ENCODE measurements around the gene ATP6V0A1.
"Not testable (repeated sequence)": the region's sequence is repeated elsewhere in the genome, so short reads cannot be mapped to it uniquely, and the experiment has no call there.

ATP6V0A1 gene

GRCh38 chr17:42543190-42544079 lies 84.8 kb downstream of the ATP6V0A1 start:
- no peak for DNase-seq

DNA sequence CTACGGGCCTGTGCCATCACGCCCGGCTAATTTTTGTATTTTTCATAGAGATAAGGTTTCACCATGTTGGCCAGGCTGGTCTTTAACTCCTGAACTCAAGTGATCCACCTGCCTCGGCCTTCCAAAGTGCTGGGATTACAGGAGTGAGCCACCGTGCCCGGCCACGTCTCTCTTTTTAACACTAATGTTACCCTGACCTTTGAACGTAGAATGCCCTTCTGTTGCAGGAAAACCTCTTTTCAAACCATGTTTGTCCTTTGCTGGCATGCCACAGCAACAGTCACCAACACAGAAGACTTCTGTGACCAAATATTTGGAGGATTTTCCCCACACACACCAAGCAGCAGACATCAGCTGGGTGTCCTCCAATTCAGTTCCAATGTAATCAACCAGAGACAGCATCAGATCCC lies 86.2 kb downstream of the ATP6V0A1 start:
- no peak for DNase-seq

DNA sequence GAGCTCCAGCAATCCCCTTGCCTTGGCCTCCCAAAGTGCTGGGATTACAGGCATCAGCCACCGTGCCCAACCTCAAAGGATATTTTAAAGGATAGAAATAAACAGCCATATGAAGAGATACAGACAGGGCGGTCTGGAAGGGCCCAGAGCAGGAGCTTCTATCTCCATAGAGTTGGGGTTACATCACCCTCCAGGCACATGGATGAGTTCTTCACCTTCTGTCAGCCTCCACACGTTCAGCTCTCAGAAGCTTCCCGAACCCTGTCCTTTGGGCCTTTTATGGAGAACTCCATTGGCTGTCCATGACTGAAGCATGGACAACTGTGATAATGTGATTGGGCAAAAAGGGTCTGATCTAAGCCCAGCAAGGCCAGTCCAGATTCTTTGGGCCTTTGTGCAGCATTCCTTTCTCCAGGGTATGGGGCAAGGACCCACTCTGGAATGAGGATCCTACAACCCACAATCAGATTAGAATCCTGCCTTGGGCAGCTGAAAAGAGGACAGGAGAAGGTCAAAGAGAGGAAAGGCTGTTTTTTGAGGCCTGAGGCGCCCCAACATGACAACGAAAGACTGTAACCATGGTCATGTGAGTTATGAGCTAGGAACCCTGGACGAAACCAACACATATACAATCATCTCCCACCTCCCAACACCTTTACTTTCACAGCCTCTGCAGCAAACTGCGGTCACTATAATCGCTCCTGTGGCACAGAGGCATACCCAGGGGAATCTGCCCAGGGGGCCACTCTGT lies 87.3 kb downstream of the ATP6V0A1 start:
- DNase-seq, result not testable (repeated sequence)

DNA sequence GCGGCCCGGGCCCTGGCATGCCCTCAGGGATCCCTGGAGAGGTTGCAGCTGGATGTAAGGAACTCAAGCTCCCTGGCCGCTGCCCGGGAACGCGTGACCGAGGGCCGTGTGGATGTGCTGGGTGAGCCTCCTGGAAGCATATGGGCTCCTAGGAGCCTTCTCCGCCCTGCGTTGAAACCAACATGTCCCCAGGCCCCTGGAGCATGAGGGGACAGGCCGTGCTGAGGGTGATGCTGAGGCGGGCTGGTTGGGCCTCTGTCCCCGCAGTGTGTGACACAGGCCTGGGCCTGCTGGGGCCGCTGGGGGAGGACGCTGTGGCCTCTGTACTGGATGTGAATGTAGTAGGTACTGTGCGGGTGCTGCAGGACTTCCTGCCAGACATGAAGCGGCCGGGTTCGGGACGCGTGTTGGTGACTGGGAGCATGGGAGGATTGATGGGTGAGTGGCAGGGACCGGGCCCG lies 88.4 kb downstream of the ATP6V0A1 start:
- no peak for DNase-seq

DNA sequence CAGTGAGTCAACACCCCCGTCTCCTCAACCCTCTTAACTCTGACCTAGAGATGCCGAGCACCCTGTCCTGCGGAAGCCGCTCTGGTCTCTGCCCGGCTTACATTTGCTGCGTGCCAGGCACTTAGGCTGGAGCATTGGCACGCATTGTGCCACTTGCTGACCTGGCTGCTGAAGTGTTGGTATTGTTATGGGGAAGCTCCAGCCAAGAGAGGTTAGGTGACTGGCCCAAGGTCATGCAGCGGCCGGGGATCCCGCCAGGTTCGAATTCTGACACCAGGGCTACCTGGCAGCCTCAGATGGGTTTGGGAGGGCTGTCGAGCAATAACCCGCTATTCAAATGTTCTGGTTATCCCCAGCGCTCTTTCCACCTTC lies 89.0 kb downstream of the ATP6V0A1 start:
- DNase-seq, result no peak

DNA sequence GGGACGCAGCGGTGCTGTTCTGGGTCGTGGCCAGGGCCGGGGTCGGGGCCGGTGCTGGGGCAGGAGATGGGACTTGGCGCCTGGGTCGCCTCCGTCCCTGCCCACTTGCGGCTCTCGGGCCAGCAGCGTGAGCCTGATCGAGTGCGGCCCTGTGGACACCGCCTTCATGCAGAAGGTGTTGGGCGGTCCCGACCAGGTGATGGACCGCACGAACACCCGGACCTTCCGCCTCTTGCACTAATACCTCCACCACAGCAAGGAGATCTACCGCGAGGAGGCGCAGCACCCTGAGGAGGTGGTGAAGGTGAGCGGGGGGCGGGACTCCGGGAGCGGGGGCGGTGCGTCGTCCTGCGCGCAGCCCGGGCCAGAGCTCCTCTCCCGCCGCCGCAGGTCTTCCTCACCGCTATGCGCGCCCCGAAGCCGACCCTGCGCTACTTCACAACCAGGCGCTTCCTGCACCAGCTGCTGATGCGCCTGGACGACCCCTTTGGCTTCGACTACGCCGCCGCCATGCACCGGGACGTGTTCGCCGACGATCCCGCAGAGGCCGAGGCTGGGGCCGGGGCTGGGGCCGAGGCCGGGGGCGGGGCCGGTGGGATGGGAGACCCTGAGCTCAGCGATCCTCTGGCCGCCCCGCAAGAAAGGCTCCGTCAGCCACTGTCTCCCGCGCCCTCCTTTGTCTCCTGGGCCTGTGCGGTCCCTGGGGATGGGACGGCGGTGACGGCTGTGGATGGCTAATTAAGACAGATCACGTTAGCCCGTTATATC lies 89.6 kb downstream of the ATP6V0A1 start:
- DNase-seq, result peak; percentile 91

DNA sequence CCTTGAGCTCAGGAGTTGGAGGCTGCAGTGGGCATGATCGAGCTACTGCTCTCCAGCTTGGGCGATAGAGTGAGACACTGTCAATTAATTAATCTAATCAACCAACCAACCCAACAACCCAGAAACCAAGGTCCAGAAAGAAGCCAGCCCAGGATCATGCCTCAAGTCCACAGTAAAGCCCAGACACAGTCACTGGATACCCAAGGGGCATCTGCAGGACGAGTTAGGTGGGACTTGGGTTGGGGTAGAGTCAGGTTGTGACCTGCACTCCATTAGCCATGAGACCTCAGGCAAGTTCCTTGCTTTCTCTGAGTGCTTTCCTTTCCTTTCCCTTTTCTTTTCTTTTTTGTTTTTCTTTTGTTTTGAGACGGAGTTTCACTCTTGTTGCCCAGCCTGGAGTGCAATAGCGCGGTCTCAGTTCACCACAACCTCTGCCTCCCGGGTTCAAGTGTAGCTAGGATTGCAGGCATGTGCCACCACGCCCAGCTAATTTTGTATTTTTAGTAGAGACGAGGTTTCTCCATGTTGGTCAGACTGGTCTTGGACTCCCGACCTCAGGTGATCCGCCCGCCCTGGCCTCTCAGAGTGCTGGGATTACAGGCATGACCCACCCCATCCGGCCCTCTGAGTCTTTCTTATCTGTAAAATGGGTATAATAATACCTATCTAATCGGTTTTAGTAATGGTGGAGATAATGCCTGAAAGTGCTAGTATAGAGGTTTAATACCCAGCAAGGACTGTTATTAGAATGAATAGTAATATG lies 90.5 kb downstream of the ATP6V0A1 start:
- no peak for DNase-seq

- not testable (repeated sequence) for DNase-seq
Observed at GRCh38 chr17:42552736-42553135, 94.1 kb downstream of the ATP6V0A1 start, which contains the start of gene HSD17B1. Gene HSD17B1 (plus strand): TSS chr17:42552923. CDS start chr17:42552934, 11 bp downstream.

- DNase-seq, result no peak
Observed at GRCh38 chr17:42553161-42553818, 94.6 kb downstream of the ATP6V0A1 start.

- peak; percentile 41 for DNase-seq
Observed at GRCh38 chr17:42553866-42554249, 95.2 kb downstream of the ATP6V0A1 start.

- peak; percentile 93 for DNase-seq
Observed at GRCh38 chr17:42554250-42555121, 95.8 kb downstream of the ATP6V0A1 start.

- DNase-seq, result peak; percentile 45
Observed at GRCh38 chr17:42555122-42555622, 96.5 kb downstream of the ATP6V0A1 start.

DNA sequence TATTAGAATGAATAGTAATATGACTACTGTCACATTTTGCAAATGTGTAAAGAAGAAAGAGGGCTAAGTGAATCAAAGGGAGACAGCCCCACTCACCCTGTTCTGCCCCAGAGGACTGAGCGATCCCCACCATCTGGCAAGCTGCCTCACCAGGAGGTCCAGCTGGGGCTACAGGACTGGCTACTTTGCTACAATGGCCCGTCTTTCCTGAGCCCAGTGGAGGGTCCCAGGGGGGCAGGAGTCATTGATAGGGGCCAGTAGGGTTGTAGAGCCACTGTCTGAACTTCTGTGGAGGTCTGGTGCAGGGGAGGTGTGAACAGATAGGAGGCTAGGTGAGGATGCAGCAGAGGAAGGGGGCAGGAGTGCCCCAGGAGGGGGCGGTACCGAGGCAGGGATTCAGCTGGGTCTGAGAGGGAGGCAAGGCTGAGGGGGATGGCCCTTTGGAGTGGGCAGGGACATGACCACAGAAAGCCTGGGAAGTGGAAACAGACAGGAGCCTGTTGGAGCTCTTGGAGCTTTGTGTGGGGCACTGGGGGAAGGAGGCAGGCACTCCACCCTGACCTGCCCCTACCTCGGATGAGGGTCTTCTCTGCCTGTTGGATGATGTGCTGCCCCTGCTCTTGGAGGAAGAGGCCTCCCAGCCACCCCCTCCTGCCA lies 97.4 kb downstream of the ATP6V0A1 start:
- peak; percentile 37 for DNase-seq

GRCh38 chr17:42559075-42559474 lies 100.4 kb downstream of the ATP6V0A1 start:
- peak; percentile 47 for DNase-seq

DNA sequence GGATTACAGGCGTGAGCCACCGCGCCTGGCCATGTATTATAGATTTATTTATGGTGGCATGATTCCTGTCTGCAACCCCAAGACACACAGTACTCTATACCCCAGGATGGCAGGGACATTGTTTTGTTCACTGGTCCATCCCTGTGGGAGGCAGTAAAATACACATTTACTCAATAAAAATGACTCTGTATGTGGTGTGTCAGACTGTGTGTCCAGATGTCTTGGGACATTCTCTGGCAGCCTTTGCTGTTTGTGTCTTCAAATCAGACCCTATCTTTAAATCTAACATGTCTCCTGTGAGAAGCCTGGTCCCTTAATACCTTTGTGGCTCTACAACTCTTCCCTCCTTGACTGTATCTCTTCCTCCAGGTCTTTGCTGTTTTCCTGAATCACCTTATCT lies 101.6 kb downstream of the ATP6V0A1 start:
- peak; percentile 59 for DNase-seq

GRCh38 chr17:42561897-42562387 lies 103.3 kb downstream of the ATP6V0A1 start, which contains the start of gene COASY:
Gene COASY (plus strand): TSS chr17:42562148. CDS start chr17:42562623, 475 bp downstream.
- DNase-seq, result peak; percentile 99

DNA sequence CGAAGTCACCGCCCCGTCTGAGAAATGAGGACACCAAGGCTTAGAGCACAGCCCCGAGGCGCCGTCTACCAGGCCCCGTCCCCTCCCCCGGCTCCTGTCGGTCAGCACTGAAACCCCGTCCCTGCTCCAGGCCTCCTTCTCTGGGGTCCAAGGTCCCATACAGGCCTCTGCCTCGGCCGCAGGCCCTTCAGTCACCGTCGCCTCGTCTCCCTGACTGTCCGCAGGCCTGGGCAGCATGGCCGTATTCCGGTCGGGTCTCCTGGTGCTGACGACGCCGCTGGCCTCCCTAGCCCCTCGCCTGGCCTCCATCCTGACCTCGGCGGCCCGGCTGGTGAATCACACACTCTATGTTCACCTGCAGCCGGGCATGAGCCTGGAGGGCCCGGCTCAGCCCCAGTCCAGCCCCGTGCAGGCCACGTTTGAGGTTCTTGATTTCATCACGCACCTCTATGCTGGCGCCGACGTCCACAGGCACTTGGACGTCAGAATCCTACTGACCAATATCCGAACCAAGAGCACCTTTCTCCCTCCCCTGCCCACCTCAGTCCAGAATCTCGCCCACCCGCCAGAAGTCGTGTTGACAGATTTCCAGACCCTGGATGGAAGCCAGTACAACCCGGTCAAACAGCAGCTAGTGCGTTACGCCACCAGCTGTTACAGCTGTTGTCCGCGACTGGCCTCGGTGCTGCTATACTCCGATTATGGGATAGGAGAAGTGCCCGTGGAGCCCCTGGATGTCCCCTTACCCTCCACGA lies 103.9 kb downstream of the ATP6V0A1 start:
- peak; percentile 47 for DNase-seq

DNA sequence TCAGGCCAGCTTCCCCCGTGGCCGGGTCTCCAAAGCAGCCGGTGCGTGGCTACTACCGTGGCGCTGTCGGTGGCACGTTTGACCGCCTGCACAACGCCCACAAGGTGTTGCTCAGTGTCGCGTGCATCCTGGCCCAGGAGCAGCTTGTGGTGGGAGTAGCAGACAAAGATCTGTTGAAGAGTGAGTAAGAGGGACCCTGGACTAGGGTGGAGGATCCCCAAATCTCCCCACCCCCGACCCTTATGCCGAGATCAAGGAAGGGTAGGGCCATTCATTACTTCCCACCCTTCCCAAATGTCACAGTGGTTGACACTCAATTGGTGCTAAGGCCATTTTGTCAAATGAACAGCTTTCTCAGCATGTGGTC lies 104.4 kb downstream of the ATP6V0A1 start:
- no peak for DNase-seq

GRCh38 chr17:42563543-42563942 lies 104.9 kb downstream of the ATP6V0A1 start:
- peak; percentile 63 for DNase-seq
